ENCODE results near the gene ZNF112.

The ZNF112 gene

GRCh38 chr19:44356383-44357111 is at the start of gene ZNF112:
TSS of gene ZNF112 (minus strand) at chr19:44356680. CDS start at chr19:44340539, 16,141 bp downstream.
- TF ChIP-seq GATA2 (IDR thresholded peaks at IDR 0.05; ENCODE audit: low read depth, low read length) (0 out of 2 replicates have a peak, but pooled peaks have one; percentile 13), GATA3 (IDR thresholded peaks at IDR 0.05; ENCODE audit: low read depth, low read length) (no peak)

- no peak for TF ChIP-seq GATA2 (IDR thresholded peaks at IDR 0.05; ENCODE audit: low read depth, low read length)
- TF ChIP-seq GATA3 (IDR thresholded peaks at IDR 0.05; ENCODE audit: low read depth, low read length), result no peak
Measured at GRCh38 chr19:44401139-44402115, 44.9 kb upstream of the ZNF112 start, which contains the start of gene ZNF285. TSS of gene ZNF285 (minus strand) at chr19:44401608. CDS start at chr19:44397213, 4,395 bp downstream.

DNA sequence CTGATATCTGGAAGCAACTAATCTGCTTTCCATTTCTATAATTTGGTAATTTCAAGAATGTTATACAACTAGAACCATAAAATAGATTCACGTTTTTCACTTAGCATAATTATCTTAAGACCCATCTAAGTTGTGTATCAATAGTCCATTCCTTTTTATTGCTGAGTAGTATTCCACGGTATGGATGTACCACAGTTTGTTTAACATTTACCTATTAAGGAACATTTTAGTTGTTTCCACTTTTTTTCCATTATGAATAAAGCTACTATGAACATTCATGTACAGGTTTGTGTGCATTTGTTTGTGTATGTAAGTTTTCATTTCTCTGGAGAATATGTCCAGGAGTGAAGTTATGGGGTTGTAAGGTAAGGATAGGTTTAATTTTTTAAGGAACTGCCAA is 18.3 kb upstream of the ZNF112 start:
- no peak for TF ChIP-seq GATA2 (IDR thresholded peaks at IDR 0.05; ENCODE audit: low read depth, low read length)
- no peak for TF ChIP-seq GATA3 (IDR thresholded peaks at IDR 0.05; ENCODE audit: low read depth, low read length)

DNA sequence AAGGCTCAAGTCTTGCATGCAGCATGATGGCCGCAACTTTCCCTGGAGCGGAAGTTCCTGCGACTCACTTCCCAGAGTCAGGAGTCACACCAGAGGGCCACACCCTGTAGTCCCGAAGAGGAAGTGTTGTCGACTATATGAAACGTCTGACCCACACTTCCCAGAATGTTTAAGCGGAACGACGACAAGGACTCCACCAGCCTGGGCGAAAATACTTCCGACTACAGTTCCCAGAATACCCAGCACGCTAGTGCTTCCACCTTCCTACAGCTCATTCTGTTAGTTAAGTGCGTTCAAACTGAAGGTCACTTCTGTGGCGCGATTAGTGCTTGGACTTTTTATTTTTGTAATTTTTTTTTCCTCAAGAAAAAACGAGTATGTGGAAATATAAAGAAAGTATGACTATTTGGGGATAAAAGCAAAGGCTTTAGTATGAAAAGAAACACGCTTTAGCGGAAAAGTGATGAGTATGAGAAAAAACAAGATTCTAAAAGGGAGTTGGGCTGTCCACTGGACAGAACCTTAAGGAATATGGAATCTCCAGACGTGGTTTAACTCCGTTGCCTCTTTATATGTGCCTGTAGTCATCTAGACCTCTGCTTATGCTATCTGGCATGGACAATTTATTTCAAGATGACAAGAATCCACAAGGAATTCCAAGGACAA is 15.5 kb upstream of the ZNF112 start:
- TF ChIP-seq GATA2 (IDR thresholded peaks at IDR 0.05; ENCODE audit: low read depth, low read length) (no peak), GATA3 (IDR thresholded peaks at IDR 0.05; ENCODE audit: low read depth, low read length) (no peak)

DNA sequence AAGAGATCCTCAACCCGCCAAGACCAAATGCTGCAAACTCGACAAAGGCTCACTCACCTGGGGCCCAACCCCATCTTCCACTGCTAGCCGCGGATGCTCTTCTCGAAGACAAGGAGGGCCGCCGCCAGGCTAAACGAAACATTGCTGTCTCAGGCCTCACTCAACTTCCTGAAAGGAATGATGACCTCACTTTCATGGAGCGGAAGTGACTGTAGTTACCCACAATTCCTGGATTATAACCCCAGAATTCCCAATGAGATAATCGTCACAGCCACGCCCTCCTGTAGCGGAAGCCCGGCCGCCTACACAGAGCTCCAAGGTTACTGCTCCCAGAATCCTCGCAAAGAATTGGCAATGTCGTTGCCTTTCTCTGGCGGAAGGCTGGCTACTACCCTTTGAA is 10.5 kb upstream of the ZNF112 start:
- TF ChIP-seq GATA3 (IDR thresholded peaks at IDR 0.05; ENCODE audit: low read depth, low read length), result no peak
- TF ChIP-seq GATA2 (IDR thresholded peaks at IDR 0.05; ENCODE audit: low read depth, low read length), result no peak

- TF ChIP-seq GATA3 (IDR thresholded peaks at IDR 0.05; ENCODE audit: low read depth, low read length), result no peak
- no peak for TF ChIP-seq GATA2 (IDR thresholded peaks at IDR 0.05; ENCODE audit: low read depth, low read length)
Measured at GRCh38 chr19:44346556-44346955, 9.9 kb downstream of the ZNF112 start.

- TF ChIP-seq GATA3 (IDR thresholded peaks at IDR 0.05; ENCODE audit: low read depth, low read length) (no peak), GATA2 (IDR thresholded peaks at IDR 0.05; ENCODE audit: low read depth, low read length) (no peak)
Measured at GRCh38 chr19:44345959-44346358, 10.5 kb downstream of the ZNF112 start.

DNA sequence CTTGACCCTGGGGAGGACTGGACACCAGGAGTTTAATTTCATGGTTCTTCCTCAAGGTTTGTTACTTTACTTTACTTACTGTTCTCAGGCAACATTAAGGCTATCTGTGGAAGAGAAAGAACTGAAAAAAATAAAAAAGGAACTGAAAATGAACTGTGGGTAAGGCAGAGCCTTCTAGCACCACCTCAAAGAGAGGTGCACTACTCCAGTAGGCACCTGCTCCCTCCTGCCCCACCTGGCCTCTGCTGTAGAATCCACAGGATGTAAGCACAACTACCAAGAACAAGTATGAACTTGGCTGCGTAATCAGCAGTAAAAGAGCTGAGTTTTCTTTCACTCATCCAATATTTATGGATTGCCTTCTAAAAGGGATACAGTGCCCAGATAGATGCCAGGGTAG is 12.2 kb downstream of the ZNF112 start:
- no peak for TF ChIP-seq GATA2 (IDR thresholded peaks at IDR 0.05; ENCODE audit: low read depth, low read length)
- TF ChIP-seq GATA3 (IDR thresholded peaks at IDR 0.05; ENCODE audit: low read depth, low read length), result no peak

GRCh38 chr19:44341794-44342193 is 14.7 kb downstream of the ZNF112 start:
- TF ChIP-seq GATA3 (IDR thresholded peaks at IDR 0.05; ENCODE audit: low read depth, low read length) (no peak), GATA2 (IDR thresholded peaks at IDR 0.05; ENCODE audit: low read depth, low read length) (no peak)

GRCh38 chr19:44332145-44332544 is 24.3 kb downstream of the ZNF112 start:
- TF ChIP-seq GATA2 (IDR thresholded peaks at IDR 0.05; ENCODE audit: low read depth, low read length) (no peak), GATA3 (IDR thresholded peaks at IDR 0.05; ENCODE audit: low read depth, low read length) (no peak)

DNA sequence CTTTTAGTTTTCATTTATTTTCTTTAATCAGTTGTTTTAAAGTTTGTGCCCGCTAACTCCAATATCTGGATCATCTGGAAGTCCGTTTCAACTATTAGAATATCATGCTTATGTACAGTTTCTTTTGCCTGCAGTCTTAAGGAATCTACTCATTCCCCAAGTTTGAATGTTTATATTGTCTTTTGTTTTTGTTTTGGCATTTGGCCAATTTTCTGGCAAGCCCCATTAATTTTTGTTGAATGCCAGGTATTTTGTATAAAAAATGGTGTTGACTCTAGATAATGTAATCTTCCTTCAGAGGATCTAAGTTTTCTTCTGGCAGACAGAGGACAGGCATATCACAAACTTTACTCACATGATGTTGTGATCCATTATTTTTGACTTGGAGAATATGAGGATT is 40.6 kb downstream of the ZNF112 start:
- TF ChIP-seq GATA2 (IDR thresholded peaks at IDR 0.05; ENCODE audit: low read depth, low read length) (no peak), GATA3 (IDR thresholded peaks at IDR 0.05; ENCODE audit: low read depth, low read length) (no peak)

DNA sequence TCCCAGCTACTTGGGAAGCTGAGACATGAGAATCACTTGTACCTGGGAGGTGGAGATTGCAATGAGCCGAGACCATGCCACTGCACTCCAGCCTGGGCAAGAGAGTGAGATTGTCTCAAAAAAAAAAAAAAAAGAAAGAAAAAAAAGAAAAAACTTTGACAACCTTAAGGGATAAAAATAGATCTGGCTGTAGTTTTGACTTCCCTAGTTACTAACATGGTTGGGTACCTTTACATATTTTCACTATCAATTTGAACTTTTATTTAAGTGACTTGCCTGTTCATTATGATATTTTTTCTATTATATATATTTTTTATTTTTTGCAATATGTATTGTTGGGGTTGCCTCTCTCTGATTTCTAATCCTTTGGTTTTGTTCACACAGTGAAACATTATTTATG is 43.2 kb downstream of the ZNF112 start:
- TF ChIP-seq GATA3 (IDR thresholded peaks at IDR 0.05; ENCODE audit: low read depth, low read length) (no peak), GATA2 (IDR thresholded peaks at IDR 0.05; ENCODE audit: low read depth, low read length) (no peak)

- no peak for TF ChIP-seq GATA2 (IDR thresholded peaks at IDR 0.05; ENCODE audit: low read depth, low read length)
- TF ChIP-seq GATA3 (IDR thresholded peaks at IDR 0.05; ENCODE audit: low read depth, low read length), result no peak
Measured at GRCh38 chr19:44308011-44308410, 48.5 kb downstream of the ZNF112 start.

DNA sequence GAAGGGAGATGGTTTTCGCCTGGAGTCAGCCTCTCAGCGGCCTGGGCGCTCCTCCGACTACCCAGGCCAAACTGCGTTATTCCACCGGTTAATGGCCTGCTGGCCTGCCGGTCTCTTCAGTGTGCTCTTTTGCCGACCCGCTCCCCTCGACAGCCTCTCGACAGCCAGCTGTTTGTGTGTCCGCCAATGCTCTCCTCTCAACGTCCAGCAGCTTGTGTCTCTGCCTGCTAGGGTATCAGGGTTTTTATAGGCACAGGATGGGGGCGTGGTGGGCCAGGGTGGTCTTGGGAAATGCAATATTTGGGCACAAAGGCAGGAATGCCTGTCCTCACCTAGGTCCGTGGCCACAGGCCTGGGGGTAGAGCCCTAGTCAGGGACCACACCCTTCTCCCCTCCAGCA is 50.2 kb downstream of the ZNF112 start:
- TF ChIP-seq GATA2 (IDR thresholded peaks at IDR 0.05; ENCODE audit: low read depth, low read length), result no peak
- no peak for TF ChIP-seq GATA3 (IDR thresholded peaks at IDR 0.05; ENCODE audit: low read depth, low read length)
